CD4-positive, alpha-beta T cell treated with Interleukin-4 for 4 hours (primary cell): ENCODE results near the gene EIF6.
A peak's percentile ranks its signal among the peaks of the same experiment; 100 is the strongest.
"Not testable (repeated sequence)": the region's sequence is repeated elsewhere in the genome, so short reads cannot be mapped to it uniquely, and the experiment has no call there.

Source experiments
- DNase-seq: peaks from one replicate; pipeline ENCODE4 v3.0.0-alpha.2; 2020

EIF6 gene

DNA sequence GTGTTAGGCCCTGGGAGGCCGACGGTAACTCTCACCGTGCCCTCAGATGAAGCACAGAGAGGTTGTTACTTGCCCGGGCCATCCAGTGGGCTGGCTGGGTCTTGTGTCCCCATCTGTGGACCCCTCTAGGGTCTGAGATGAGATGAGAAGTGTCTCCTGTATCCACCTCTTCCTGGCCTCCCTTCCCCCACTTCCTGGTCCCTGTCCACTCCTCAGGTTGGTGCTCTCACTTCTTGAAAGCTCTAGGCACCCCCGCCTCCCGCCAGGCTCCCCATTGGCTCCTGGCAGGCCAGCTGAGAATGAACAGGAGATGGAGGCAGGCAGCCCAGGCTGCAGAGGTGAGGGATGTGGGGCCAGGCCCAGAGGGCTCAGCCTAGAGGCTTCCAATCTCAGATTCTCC lies 8.2 kb downstream of the EIF6 start:
- no peak for DNase-seq

DNA sequence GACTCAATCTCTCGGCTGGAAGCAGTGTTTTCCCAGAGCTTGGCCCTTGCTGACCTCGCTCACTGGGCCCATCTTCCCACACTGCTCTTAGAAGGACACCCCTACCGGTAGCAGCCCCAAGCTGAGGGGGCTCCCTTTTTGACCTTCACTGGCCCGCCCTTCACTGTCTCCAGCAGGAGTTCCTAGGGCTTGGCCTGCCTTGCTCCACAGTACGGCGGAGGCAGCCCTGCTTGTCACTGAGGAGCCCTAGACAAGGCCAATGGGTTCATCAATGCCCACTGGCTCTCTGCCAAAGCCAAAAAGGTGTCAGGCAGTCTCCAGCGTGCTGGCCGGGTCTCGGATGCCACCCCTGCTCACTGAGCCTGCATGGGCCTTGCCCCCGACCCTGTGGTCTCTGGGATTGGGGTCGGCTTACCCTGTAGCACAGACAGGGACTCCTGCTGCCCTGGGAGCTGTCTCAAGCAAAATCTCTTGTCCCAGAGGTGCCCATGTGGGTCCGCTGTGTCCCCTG lies 8.8 kb downstream of the EIF6 start:
- no peak for DNase-seq

DNA sequence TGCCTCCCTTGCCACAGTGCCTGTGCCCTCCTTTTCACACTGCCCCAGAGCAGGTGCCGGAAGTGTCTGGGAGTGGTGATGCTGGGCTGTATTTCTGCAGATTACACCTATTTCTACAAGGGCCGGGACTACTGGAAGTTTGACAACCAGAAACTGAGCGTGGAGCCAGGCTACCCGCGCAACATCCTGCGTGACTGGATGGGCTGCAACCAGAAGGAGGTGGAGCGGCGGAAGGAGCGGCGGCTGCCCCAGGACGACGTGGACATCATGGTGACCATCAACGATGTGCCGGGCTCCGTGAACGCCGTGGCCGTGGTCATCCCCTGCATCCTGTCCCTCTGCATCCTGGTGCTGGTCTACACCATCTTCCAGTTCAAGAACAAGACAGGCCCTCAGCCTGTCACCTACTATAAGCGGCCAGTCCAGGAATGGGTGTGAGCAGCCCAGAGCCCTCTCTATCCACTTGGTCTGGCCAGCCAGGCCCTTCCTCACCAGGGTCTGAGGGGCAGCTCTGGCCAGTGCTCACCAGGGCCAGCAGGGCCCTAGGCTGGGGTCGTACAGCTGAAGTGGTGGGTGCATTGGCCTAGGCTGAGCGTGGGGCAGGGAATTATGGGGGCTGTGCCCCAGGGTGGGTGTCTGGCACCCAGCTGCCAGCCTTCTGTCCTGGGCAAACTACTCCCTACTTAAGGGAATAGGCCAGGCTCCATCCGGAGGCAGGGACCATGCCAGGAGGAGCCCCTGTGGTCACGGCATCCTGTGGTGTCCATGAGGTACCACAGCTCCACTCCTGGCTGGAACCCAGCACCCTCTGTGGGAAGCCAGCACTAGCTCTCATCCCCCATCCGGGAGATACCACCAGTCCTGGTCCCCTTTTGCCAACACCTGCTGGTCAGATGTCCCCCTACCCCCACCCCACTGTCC lies 10.1 kb downstream of the EIF6 start:
- DNase-seq, result no peak

DNA sequence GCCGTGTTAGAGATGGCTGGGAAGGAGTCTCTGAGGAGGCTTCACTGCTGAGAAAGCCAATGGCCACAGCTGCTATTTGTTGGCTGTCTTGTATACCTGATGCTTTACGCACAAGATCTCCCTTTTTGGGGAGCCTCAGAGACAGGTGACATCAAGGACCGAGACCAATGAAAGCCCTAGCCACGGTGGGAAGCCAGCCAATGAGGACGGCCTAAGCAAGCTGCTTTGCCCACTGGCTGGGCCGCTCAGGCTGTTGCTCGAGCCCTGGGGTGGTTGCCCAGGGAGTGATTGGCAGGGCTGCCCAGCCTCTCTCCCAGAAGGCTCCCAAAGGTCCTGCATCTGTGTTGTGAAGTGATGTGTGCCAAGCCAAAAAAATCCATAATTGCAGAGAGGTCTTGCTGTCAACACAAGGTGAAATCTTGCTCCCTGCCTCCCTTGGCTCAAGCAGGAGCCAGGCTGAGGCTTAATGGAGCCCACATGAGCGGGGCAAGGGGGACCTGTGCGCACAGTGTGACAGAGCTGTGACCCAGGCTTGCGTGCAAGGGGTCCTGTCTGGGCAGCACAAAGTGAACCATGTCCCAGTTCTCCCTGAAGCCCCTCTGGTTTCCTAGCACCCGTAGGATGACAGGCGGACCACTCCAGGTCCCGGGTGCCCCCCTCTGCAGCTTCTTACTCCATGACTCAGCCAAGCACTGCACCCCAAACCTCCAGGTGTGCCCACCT lies 11.0 kb downstream of the EIF6 start:
- no peak for DNase-seq

DNA sequence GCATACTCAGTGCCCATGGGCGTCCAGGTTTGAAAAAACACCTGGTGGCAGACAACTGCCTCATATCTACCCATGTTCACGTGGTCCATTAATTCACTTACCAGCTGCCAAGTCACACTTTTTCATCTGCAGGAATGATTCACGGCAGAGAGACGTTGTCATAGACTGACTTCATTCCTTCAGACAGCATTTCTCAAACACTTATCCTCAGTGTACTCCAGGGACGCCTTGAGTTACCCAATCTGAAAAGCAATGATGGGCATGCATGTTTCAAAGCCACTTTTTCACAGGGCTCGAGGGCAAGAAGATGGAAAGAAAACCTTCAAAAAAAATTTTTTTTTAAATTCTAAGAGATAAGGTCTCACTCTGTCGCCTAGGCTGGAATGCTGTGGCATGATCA lies 12.7 kb downstream of the EIF6 start:
- no peak for DNase-seq

DNA sequence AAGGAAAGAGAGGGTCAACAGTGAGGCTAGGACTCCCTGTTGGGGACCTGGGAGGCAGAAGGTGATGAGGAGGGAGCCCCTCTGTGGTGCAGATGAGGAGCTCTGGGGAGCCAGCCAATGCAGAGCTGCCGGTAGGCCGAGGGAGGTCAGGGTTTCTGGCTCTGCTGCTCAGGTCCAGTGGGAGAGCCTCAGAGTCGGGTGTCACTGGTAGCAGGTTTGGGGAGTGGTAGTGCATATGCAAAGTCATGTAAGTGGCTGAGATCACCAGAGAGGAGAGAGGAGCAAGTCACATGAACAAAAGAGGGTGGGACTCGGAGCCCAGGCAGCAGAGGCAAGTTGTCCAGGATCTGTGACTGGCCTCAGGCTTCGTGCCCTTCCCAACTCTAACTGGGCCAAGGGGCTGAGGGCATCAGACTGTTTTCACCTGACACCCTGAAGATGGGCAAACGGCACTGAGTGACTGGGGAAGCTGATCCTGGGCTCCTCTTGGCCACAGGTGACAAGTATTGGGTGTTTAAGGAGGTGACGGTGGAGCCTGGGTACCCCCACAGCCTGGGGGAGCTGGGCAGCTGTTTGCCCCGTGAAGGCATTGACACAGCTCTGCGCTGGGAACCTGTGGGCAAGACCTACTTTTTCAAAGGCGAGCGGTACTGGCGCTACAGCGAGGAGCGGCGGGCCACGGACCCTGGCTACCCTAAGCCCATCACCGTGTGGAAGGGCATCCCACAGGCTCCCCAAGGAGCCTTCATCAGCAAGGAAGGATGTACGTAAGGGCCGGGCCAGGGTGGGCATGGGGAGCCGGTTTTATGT lies 13.3 kb downstream of the EIF6 start:
- no peak for DNase-seq

DNA sequence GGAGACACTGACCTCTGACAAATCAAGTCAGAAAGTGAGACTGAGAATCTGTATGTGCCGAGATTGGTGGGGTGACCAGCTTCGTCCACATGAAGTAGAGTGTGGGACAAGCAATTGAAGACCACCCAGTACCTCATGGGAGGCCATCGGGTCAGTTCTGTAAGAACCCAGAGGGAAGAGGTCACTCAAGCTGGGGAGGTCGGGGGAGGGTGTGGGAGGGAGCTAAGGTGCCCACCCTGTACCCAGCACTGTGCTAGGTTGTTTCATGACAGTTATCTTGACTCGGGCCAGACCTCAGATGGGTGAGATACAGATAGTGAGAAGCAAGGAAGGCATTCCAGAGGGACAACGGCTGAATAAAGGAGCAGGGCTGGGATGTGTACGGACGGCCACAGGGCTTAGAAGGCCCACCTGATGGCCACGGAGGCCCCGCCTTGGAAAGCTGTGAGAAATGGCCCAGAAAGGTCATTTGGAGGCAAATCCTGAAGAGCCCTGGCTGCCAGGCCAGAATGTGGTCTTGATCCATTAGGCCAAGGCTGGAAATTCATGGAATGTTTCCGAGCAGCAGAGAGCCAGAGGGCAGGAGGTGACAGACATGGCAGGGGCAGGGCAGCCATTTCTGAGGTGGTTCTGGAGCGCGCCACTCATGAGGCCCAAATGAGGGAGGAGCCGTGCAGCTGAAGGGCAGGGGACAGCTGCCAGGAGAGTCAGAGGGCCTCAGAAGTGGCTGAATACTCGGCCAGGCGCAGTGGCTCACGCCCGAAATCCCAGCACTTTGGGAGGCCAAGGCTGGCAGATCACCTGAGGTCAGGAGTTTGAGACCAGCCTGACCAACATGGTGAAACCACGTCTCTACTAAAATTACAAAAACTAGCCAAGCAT lies 14.3 kb downstream of the EIF6 start:
- no peak for DNase-seq

DNA sequence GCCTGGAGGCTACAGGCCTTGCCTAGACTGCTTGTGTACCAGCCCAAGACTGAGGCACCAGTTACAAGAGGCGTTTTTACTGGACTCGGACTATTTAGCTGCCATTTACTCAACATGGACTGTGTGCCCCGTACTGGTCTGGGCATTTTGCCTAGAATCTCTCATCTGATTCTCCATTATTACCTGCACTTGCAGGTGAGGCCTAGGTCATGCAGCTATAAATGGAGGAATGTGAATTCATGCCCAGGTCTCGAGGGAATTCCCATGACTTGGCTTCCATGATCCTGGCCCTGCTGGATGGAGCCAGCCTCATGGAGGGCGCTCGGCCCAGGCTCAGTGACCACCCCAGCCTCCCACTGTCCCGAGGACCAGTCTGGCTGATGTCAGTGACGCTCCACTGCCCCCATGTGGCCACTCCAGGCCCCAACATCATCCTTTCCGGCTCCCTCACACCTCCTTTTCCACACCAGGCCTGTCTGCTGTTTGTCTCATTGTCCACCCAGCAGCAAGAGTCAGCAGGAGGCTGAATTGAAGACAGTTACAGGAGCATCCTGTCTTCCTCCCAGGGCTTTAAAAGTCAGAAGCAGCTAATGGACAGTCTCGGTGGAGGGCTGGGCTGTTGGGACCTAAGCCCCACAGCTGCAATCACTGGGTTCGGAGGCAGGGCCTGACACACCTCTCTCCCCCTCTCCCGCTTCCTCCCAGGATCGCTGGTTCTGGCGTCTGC lies 15.4 kb downstream of the EIF6 start:
- DNase-seq, result peak; percentile 29

DNA sequence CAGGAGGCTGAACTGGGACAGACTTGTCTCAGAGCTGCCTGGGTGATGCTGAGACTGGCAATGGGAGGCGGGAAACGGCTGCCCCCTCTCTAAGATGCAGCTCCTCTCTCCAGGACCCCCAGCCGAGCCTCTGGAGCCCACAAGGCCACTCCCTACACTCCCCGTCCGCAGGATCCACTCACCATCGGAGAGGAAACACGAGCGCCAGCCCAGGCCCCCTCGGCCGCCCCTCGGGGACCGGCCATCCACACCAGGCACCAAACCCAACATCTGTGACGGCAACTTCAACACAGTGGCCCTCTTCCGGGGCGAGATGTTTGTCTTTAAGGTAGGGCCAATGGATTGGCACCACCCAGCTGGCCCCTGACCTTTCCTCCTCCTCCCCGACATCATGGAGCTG lies 17.5 kb downstream of the EIF6 start:
- DNase-seq, result no peak

DNA sequence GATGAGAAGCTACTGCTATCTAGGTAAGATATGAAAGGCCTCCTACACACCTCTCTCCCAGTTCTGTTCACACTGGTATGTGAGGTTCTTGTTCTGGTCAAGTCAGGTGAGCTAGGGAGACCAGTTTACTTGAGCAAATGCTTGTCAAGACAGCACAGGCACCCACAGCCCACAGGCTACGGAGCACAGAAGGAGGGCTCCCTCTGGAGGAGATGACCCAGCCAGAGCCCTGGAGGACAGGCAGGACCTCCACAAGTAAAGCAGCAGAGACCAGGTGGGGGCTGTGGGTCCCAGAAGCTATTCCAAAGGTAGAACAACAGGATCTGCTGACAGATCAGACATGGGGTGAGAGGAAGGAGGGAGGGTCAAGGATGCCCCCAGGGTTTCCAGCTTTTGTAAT lies 19.8 kb downstream of the EIF6 start:
- DNase-seq, result no peak

DNA sequence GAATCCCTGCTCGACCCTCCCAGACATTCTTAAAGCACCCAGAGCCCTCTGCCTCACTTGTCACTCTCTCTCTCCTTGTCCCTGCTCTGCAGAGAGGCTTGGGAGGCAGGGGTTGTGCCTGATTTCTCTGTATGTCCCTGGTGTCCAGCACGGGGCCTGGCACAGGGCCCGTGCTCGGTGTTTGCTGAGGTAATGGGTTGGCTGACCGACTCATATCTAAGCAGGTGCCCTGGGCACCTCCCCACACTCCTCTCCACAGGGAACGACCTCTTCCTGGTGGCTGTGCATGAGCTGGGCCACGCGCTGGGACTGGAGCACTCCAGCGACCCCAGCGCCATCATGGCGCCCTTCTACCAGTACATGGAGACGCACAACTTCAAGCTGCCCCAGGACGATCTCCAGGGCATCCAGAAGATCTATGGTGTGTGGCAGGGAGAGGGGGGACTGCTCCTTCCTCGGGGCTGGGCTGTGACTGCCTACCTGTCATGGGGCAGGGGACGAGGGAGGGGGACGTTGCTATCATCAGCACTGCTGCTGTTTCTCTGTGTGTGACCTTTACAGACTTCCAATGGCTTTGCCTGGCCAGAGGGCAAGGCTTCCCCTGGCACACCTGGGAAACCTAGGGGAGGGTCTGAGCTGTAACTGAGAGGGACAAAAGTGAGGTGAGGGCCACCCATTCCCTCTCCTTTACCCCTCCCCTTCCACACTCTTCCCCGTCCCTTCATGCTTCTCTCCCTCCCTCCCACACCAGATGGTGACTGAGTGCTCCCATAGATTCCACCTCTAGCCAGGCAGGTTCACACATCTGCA lies 20.8 kb downstream of the EIF6 start:
- DNase-seq, result no peak

DNA sequence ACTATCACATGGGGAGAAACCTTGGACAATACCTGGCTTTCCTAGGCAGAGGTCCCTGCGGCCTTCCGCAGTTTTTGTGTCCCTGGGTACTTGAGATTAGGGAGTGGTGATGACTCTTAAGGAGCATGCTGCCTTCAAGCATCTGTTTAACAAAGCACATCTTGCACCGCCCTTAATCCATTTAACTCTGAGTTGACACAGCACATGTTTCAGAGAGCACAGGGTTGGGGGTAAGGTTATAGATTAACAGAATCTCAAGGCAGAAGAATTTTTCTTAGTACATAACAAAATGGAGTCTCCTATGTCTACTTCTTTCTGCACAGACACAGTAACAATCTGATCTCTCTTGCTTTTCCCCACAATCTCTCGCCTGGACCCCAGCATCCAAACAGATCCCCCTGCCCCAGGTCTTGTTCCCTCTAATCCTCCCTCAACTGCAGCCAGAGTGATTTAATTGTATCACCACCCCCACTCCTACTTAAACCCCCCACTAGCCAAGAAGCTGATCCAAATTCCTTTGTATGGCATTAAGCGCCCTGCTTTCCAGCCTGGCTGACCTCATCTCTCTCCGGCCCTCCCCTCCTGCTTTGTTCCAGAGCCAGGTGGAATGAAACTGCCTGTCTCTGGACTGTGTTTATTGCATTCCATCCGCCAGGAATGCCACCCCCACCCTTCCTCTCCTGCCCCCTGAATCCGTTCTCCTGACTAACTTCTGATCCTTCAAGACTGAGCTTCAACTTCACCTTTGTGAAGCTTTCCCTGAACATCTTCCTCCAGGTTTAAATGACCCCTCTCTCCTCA lies 21.6 kb downstream of the EIF6 start:
- not testable (repeated sequence) for DNase-seq

DNA sequence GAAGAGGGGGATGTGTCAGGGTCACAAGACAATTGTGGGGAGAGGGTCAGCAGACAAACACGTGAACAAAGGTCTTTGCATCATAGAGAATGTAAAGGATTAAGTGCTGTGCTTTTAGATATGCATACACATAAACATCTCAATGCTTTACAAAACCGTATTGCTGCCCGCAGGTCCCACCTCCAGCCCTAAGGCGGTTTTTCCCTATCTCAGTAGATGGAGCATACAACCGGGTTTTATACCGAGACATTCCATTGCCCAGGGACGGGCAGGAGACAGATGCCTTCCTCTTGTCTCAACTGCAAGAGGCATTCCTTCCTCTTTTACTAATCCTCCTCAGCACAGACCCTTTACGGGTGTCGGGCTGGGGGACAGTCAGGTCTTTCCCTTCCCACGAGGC lies 22.3 kb downstream of the EIF6 start:
- not testable (repeated sequence) for DNase-seq

DNA sequence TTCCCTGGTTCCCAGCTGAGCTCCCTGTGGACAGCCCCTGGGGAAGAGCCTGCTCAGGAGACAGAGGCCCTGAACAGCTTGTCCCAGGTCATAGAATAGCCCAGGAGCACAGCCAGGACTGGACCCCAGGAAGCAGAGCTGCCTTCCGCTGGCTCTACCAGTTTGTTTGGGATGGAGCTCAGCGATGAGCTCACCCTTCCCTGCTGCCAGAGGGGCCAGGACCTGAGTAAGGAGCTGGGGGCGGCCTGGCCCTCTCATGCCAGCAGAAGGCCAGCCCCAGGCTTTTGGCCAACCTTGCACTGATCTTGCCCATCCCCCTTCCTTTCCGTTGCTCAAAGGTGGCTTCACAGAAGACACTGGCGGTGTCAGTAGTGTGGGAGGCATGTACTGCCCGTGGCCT lies 24.1 kb downstream of the EIF6 start:
- no peak for DNase-seq

DNA sequence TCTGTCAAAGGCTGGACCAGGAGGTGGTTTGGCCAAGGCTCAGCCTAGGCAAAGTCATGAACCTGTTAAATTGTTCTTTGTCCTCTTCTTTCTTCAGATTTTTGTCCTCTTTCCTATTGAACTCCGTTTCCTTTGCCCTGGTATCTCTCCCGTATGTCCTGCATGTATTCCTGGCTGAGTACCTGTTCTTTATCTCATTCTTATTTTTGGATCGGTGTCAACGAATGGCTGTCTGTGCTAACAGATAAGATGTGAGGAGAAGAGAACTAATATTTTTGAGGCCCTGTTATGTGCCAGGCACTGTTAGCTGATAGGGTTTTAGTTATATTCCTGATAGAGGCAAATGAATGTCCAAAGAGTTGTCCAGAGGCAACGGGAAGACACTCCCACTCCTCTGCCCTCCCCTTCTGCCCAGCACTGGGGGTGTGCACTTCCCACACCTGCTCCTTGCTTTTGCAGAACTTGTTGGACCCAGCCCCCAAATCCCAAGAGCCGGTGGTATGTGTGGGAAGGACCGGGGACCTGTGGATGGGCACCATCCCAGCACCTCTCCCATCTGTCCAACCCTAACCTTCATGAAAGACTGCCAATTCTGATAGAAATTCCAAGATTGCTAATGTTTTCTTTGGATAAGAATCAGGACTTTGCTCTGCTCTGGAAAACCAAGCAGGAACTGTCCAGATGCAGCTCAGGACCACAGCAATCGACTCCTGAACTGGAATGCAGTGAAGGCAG lies 27.2 kb downstream of the EIF6 start:
- no peak for DNase-seq

DNA sequence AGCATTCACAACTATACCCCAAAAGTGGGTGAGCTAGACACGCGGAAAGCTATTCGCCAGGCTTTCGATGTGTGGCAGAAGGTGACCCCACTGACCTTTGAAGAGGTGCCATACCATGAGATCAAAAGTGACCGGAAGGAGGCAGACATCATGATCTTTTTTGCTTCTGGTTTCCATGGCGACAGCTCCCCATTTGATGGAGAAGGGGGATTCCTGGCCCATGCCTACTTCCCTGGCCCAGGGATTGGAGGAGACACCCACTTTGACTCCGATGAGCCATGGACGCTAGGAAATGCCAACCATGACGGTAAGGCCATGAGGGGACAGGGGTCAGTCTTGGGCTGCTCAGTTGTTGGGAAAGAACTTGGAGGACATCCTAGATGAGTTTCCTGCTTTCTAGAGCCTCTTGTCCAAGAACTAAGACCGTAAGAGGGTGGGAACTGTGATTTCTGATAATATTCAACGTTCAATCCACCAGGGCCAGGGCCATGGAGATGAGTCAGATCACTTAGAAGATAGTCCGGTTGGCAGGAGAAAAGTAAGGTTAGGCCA lies 30.0 kb downstream of the EIF6 start:
- no peak for DNase-seq

DNA sequence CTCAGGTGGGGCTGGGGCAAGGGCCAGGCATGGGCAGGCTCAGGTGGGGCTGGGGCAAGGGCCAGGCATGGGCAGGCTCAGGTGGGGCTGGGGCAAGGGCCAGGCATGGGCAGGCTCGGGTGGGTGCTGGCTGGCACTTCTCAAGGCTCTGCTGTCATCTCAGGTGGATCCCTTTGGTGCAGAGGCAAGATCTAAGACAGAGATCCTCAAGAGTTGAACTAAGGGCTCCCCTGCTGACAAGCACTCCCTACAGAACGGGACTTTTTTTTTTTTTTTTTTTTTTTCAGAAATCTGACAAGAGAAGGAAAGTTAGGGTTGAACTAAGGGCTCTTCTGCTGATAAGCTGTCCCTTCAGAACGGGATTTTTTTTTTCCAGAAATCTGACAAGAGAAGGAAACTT lies 31.6 kb downstream of the EIF6 start:
- DNase-seq, result no peak

DNA sequence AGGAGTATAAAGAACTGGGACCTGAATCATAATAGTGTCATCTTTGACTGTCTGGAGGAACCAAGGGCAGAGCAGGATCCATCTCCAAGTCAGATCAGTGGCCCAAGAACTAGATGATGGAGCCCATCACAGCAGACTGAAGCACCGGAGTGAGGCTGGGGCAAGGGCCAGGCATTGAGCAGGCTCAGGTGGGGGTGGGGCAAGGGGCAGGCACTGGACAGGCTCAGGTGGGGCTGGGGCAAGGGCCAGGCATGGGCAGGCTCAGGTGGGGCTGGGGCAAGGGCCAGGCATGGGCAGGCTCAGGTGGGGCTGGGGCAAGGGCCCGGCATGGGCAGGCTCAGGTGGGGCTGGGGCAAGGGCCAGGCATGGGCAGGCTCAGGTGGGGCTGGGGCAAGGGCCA lies 32.0 kb downstream of the EIF6 start:
- not testable (repeated sequence) for DNase-seq

DNA sequence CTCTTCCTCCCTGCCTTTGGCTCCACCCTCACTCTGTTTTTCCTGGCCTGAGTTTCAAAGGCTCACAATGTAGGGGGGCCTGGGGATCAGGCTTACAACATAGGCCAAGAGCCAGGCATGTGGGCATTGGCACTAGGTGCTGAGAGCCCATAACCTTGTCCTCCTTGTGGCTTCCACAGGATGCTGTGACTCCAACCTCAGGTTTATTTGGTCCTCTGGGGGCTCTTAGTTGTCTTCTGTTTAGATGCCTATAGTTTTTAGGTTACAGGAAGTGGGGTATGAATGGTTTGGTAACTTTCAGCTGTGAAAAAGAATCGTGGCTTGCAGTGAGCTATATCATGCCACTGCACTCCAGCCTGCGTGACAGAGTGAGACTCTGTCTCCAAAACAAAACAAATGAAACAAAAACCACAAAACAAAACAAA lies 32.5 kb downstream of the EIF6 start:
- peak; percentile 62 for DNase-seq
